Naive thymus-derived CD4-positive, alpha-beta T cell (primary cell): Measurements from ENCODE around the gene FBXL17. TPM values are rescaled to one million over a fixed set of nuclear protein-coding genes. Genes with fewer than 3 reads are reported as not detected.

Source experiments
- ATAC-seq: fragments of 150-1000 bp; cut with Tn5 transposase; 2 replicates; pipeline ENCODE4 v1.10.0; 2021; ENCODE audit warnings: mild to moderate bottlenecking, moderate library complexity
- CTCF ChIA-PET: fragments of 350-600 bp; sonication (Branson Sonifier 250); formaldehyde crosslinking; loops from one replicate; lab custom pipeline; 2021; ENCODE audit warnings: antibody characterized with exemption; lab: Charles Lee
- POLR2A ChIA-PET: fragments of 350-600 bp; sonication (Branson Sonifier 250); formaldehyde crosslinking; loops from one replicate; lab custom pipeline; 2021; ENCODE audit warnings: antibody characterized with exemption, inconsistent platforms; lab: Charles Lee
- DNase-seq, 9 donors: peaks; one replicate each; pipeline versions ENCODE4 v3.0.0 to v3.0.0-alpha.2; 2020 to 2022; ENCODE audit warnings: mixed read lengths in 1 of 9
- H3K27ac ChIP-seq: one replicate; pipeline ENCODE4 v1.7.0; 2013; ENCODE audit warnings: mild to moderate bottlenecking, low read depth, low read length, moderate library complexity
- H3K27me3 ChIP-seq, 2 donors: one replicate each; pipeline ENCODE4 v1.7.0; 2013; ENCODE audit warnings: low read length in 2 of 2, mild to moderate bottlenecking in 2 of 2, moderate library complexity in 2 of 2; ENCODE audit not compliant: control insufficient read depth in 2 of 2, insufficient read depth in 2 of 2
- H3K36me3 ChIP-seq, 3 experiments: 1 replicate in 2 of 3; 2 replicates in 1 of 3; pipeline ENCODE4 v1.7.0; 2013; ENCODE audit warnings: low read length in 3 of 3, mild to moderate bottlenecking in 3 of 3, moderate library complexity in 1 of 3; ENCODE audit not compliant: insufficient read depth in 3 of 3, control insufficient read depth in 2 of 3
- H3K4me1 ChIP-seq, 2 donors: one replicate each; pipeline ENCODE4 v1.7.0; 2013; ENCODE audit warnings: low read length in 2 of 2, mild to moderate bottlenecking in 2 of 2, moderate library complexity in 1 of 2; ENCODE audit not compliant: control insufficient read depth in 2 of 2, insufficient read depth in 2 of 2
- H3K4me3 ChIP-seq: 2 replicates; pipeline ENCODE4 v1.7.0; 2013; ENCODE audit warnings: mild to moderate bottlenecking, low read length
- H3K9me3 ChIP-seq, 3 experiments: 1 replicate in 2 of 3; 2 replicates in 1 of 3; pipeline ENCODE4 v1.7.0; 2013; ENCODE audit warnings: low read length in 3 of 3; ENCODE audit not compliant: control insufficient read depth in 2 of 3
- H3K27ac Mint-ChIP-seq, 9 donors: one replicate each; pipeline ENCODE4 v1.8.0; 2020 to 2022; ENCODE audit warnings: mixed read lengths in 9 of 9, mild to moderate bottlenecking in 8 of 9, moderate library complexity in 5 of 9, inconsistent platforms in 2 of 9
- H3K27me3 Mint-ChIP-seq, 5 donors: one replicate each; pipeline ENCODE4 v1.8.0; 2021 to 2022; ENCODE audit warnings: mixed read lengths in 5 of 5, mild to moderate bottlenecking in 1 of 5
- H3K36me3 Mint-ChIP-seq, 5 donors: one replicate each; pipeline ENCODE4 v1.8.0; 2020 to 2022; ENCODE audit warnings: mixed read lengths in 5 of 5, mild to moderate bottlenecking in 3 of 5, inconsistent platforms in 1 of 5
- H3K4me1 Mint-ChIP-seq, 7 donors: one replicate each; pipeline ENCODE4 v1.8.0; 2020 to 2022; ENCODE audit warnings: mixed read lengths in 7 of 7, mild to moderate bottlenecking in 3 of 7, inconsistent platforms in 1 of 7
- H3K4me3 Mint-ChIP-seq, 10 donors: one replicate each; pipeline ENCODE4 v1.8.0; 2020 to 2022; ENCODE audit warnings: mild to moderate bottlenecking in 10 of 10, mixed read lengths in 10 of 10, moderate library complexity in 6 of 10, inconsistent platforms in 2 of 10
- H3K9me3 Mint-ChIP-seq, 11 donors: one replicate each; pipeline ENCODE4 v1.8.0; 2020 to 2022; ENCODE audit warnings: mixed read lengths in 11 of 11, mild to moderate bottlenecking in 4 of 11, inconsistent platforms in 1 of 11, moderate library complexity in 1 of 11
- intact Hi-C, 2 donors: fragments of 100-400 bp; cut with micrococcal nuclease; formaldehyde crosslinking; loops; one replicate each; pipeline ENCODE4 v1.15.1; 2023
- polyA plus RNA-seq, 2 donors: library from polyadenylated mRNA; unstranded; fragments of 300-500 nt; fragmentation: Illumina TruSeq; gene quantifications; one replicate each; pipeline ENCODE4 v1.2.3, GENCODE V29; 2021
- total RNA-seq, 6 experiments: library from RNA in 5 of 6; stranded (reverse) in 5 of 6; gene quantifications; 1 replicate in 5 of 6; 2 replicates in 1 of 6; pipeline ENCODE4 v1.2.3 and lab custom pipeline; 2021 to 2026

Gene FBXL17
- total and polyA plus RNA-seq, 7 experiments from 2014 or later = 4.4 to 28.4 (median 19.6) TPM

GRCh38 chr5:108255468-108255867 is 126.4 kb downstream of the FBXL17 start:
- CTCF ChIA-PET = no interaction called here

GRCh38 chr5:108251350-108251749 is 130.5 kb downstream of the FBXL17 start:
- Mint-ChIP-seq H3K27me3 (no peaks in the 10 kb centered on the region), H3K9me3 (no peaks in the 10 kb centered on the region), H3K27ac (no peak overlapping the region), H3K36me3 (peaks cover 0 to 35% (median 19%) of the 10 kb centered on the region in 5 donors), H3K4me1 (peaks cover 0 to 12% (median 3%) of the 10 kb centered on the region in 7 donors), H3K4me3 (no peak overlapping the region)
- CTCF ChIA-PET = interaction anchor here (1.4 kb wide), 1 partner anchor 9 kb away, joined by 4 read pairs; no protein-coding TSS in a partner anchor
- intact Hi-C loops = no loop called here
- POLR2A ChIA-PET = no interaction called here
- no peak for ATAC-seq
- H3K27me3 ChIP-seq = no peaks in the 10 kb centered on the region
- DNase-seq = no peak
- H3K27ac ChIP-seq = no peak overlapping the region
- H3K4me3 ChIP-seq = no peak overlapping the region
- no peaks in the 10 kb centered on the region for H3K4me1 ChIP-seq
- H3K9me3 ChIP-seq = no peaks in the 10 kb centered on the region
- no peaks in the 10 kb centered on the region for H3K36me3 ChIP-seq

More at GRCh38 chr5:108255468-108255867, 126.4 kb downstream of the FBXL17 start:
- Mint-ChIP-seq H3K36me3 (peaks cover 0 to 12% (median 0%) of the 10 kb centered on the region in 5 donors), H3K4me1 (peaks cover 0 to 12% (median 6%) of the 10 kb centered on the region in 7 donors), H3K27ac (no peak overlapping the region), H3K27me3 (no peaks in the 10 kb centered on the region), H3K4me3 (no peak overlapping the region), H3K9me3 (no peaks in the 10 kb centered on the region)
- POLR2A ChIA-PET = no interaction called here
- ATAC-seq (no peak), DNase-seq (no peak)
- no peak overlapping the region for H3K4me3 ChIP-seq
- H3K4me1 ChIP-seq = no peaks in the 10 kb centered on the region
- H3K27ac ChIP-seq = no peak overlapping the region
- intact Hi-C loops = no loop called here
- no peaks in the 10 kb centered on the region for H3K27me3 ChIP-seq
- no peaks in the 10 kb centered on the region for H3K36me3 ChIP-seq
- no peaks in the 10 kb centered on the region for H3K9me3 ChIP-seq

GRCh38 chr5:108249785-108250426 is 132.0 kb downstream of the FBXL17 start:
- Mint-ChIP-seq H3K27me3 (no peaks in the 10 kb centered on the region), H3K4me1 (peaks cover 0 to 12% (median 0%) of the 10 kb centered on the region in 7 donors), H3K9me3 (no peaks in the 10 kb centered on the region), H3K4me3 (no peak overlapping the region), H3K27ac (no peak overlapping the region), H3K36me3 (peaks cover 0 to 35% (median 19%) of the 10 kb centered on the region in 5 donors)
- CTCF ChIA-PET = interaction anchor here (0.6 to 1.3 kb wide), 2 partner anchors 10 kb away, joined by 3 to 4 read pairs; no protein-coding TSS in a partner anchor
- no peaks in the 10 kb centered on the region for H3K4me1 ChIP-seq
- DNase-seq = no peak
- POLR2A ChIA-PET = no interaction called here
- no peak overlapping the region for H3K27ac ChIP-seq
- no peaks in the 10 kb centered on the region for H3K27me3 ChIP-seq
- no peak for ATAC-seq
- H3K36me3 ChIP-seq = no peaks in the 10 kb centered on the region
- intact Hi-C loops = no loop called here
- H3K9me3 ChIP-seq = no peaks in the 10 kb centered on the region
- H3K4me3 ChIP-seq = no peak overlapping the region

- H3K27ac Mint-ChIP-seq = no peak overlapping the region
- Histone ChIP-seq H3K4me1 (no peaks in the 10 kb centered on the region), H3K9me3 (no peaks in the 10 kb centered on the region), H3K27ac (no peak overlapping the region), H3K36me3 (no peaks in the 10 kb centered on the region), H3K27me3 (no peaks in the 10 kb centered on the region), H3K4me3 (no peak overlapping the region)
- DNase-seq = no peak
- intact Hi-C loops = no loop called here
- H3K36me3 Mint-ChIP-seq = peaks cover 0 to 33% (median 19%) of the 10 kb centered on the region in 5 donors
- H3K9me3 Mint-ChIP-seq = no peaks in the 10 kb centered on the region
- CTCF ChIA-PET = interaction anchor here (1.3 kb wide), 1 partner anchor 11 kb away, joined by 4 read pairs; no protein-coding TSS in a partner anchor
- ATAC-seq = no peak
- POLR2A ChIA-PET = no interaction called here
- H3K27me3 Mint-ChIP-seq = no peaks in the 10 kb centered on the region
- no peak overlapping the region for H3K4me3 Mint-ChIP-seq
- peaks cover 0 to 12% (median 0%) of the 10 kb centered on the region in 7 donors for H3K4me1 Mint-ChIP-seq
These were observed 132.7 kb downstream of the FBXL17 start for GRCh38 chr5:108249095-108249784.

- H3K4me1 ChIP-seq = no peaks in the 10 kb centered on the region
- ATAC-seq (no peak), DNase-seq (no peak)
- ChIA-PET CTCF (interaction anchor here (1.0 to 1.1 kb wide), 2 partner anchors 21 to 23 kb away, joined by 3 read pairs; no protein-coding TSS in a partner anchor), POLR2A (no interaction called here)
- no peaks in the 10 kb centered on the region for H3K27me3 ChIP-seq
- Mint-ChIP-seq H3K36me3 (peaks cover 0 to 66% (median 35%) of the 10 kb centered on the region in 5 donors), H3K27ac (no peak overlapping the region), H3K4me1 (peaks cover 0 to 7% (median 0%) of the 10 kb centered on the region in 7 donors), H3K9me3 (peaks cover 0 to 8% (median 5%) of the 10 kb centered on the region in 11 donors), H3K27me3 (no peaks in the 10 kb centered on the region), H3K4me3 (no peak overlapping the region)
- no peaks in the 10 kb centered on the region for H3K9me3 ChIP-seq
- intact Hi-C loops = no loop called here
- H3K4me3 ChIP-seq = no peak overlapping the region
- no peaks in the 10 kb centered on the region for H3K36me3 ChIP-seq
- no peak overlapping the region for H3K27ac ChIP-seq
These were observed 142.7 kb downstream of the FBXL17 start for GRCh38 chr5:108238936-108239887.

- no peaks in the 10 kb centered on the region for H3K4me1 ChIP-seq
- no peaks in the 10 kb centered on the region for H3K27me3 ChIP-seq
- DNase-seq (no peak), ATAC-seq (no peak)
- H3K27ac Mint-ChIP-seq = no peak overlapping the region
- no peak overlapping the region for H3K4me3 ChIP-seq
- H3K4me1 Mint-ChIP-seq = peaks cover 0 to 11% (median 0%) of the 10 kb centered on the region in 7 donors
- peaks cover 0 to 70% (median 37%) of the 10 kb centered on the region in 5 donors for H3K36me3 Mint-ChIP-seq
- intact Hi-C loops = no loop called here
- no peaks in the 10 kb centered on the region for H3K27me3 Mint-ChIP-seq
- POLR2A ChIA-PET = no interaction called here
- no peak overlapping the region for H3K27ac ChIP-seq
- no peaks in the 10 kb centered on the region for H3K36me3 ChIP-seq
- CTCF ChIA-PET = interaction anchor here (1.1 kb wide), 1 partner anchor 22 kb away, joined by 3 read pairs; no protein-coding TSS in a partner anchor
- no peak overlapping the region for H3K4me3 Mint-ChIP-seq
- H3K9me3 Mint-ChIP-seq = peaks cover 0 to 9% (median 5%) of the 10 kb centered on the region in 11 donors
- H3K9me3 ChIP-seq = no peaks in the 10 kb centered on the region
These were observed 143.4 kb downstream of the FBXL17 start for GRCh38 chr5:108238461-108238860.
